ENCODE data around the gene SHOX. TPM values are rescaled to one million over a fixed set of nuclear protein-coding genes. Genes with fewer than 3 reads are reported as not detected.

SHOX gene
- total RNA-seq, 1 donor from 2014 or later = not detected

GRCh38 chrX:679291-679979 is 48.8 kb downstream of the SHOX start:
- H3K4me3 Mint-ChIP-seq = no peak overlapping the region
- intact Hi-C loops (cut with micrococcal nuclease) = no loop called here
- ATAC-seq (ENCODE audit: low read depth) (no peak), DNase-seq (no peak)
- CTCF ChIA-PET = no interaction called here
- no peak overlapping the region for H3K27ac Mint-ChIP-seq
- no peaks in the 10 kb centered on the region for H3K36me3 Mint-ChIP-seq (ENCODE audit: low read depth)
- H3K27me3 Mint-ChIP-seq = no peaks in the 10 kb centered on the region
- H3K9me3 Mint-ChIP-seq = peaks cover 3% of the 10 kb centered on the region
- H3K4me1 Mint-ChIP-seq = no peaks in the 10 kb centered on the region
- TF ChIP-seq CTCF (IDR thresholded peaks at IDR 0.05) = no peak
- POLR2A ChIA-PET = no interaction called here

GRCh38 chrX:680062-680461 is 49.5 kb downstream of the SHOX start:
- H3K4me3 Mint-ChIP-seq = no peak overlapping the region
- TF ChIP-seq CTCF (IDR thresholded peaks at IDR 0.05) = no peak

GRCh38 chrX:681989-682388 is 51.4 kb downstream of the SHOX start:
- intact Hi-C loops (cut with micrococcal nuclease) = no loop called here
- CTCF ChIA-PET = no interaction called here

More at GRCh38 chrX:680062-680461, 49.5 kb downstream of the SHOX start:
- DNase-seq = no peak
- intact Hi-C loops (cut with micrococcal nuclease) = no loop called here
- ChIA-PET CTCF (no interaction called here), POLR2A (no interaction called here)
- no peak for ATAC-seq (ENCODE audit: low read depth)
- Mint-ChIP-seq H3K36me3 (ENCODE audit: low read depth) (no peaks in the 10 kb centered on the region), H3K4me1 (no peaks in the 10 kb centered on the region), H3K27ac (no peak overlapping the region), H3K27me3 (no peaks in the 10 kb centered on the region), H3K9me3 (peaks cover 3% of the 10 kb centered on the region)

GRCh38 chrX:682892-683291 is 52.3 kb downstream of the SHOX start:
- Mint-ChIP-seq H3K36me3 (ENCODE audit: low read depth) (no peaks in the 10 kb centered on the region), H3K9me3 (peaks cover 3% of the 10 kb centered on the region), H3K27ac (no peak overlapping the region), H3K27me3 (no peaks in the 10 kb centered on the region), H3K4me1 (no peaks in the 10 kb centered on the region), H3K4me3 (no peak overlapping the region)
- POLR2A ChIA-PET = no interaction called here
- DNase-seq (no peak), ATAC-seq (ENCODE audit: low read depth) (no peak)
- CTCF ChIA-PET = no interaction called here
- TF ChIP-seq CTCF (IDR thresholded peaks at IDR 0.05) = no peak
- intact Hi-C loops (cut with micrococcal nuclease) = no loop called here

More at GRCh38 chrX:681989-682388, 51.4 kb downstream of the SHOX start:
- no peak for TF ChIP-seq CTCF (IDR thresholded peaks at IDR 0.05)
- DNase-seq = no peak
- Mint-ChIP-seq H3K9me3 (peaks cover 3% of the 10 kb centered on the region), H3K4me1 (no peaks in the 10 kb centered on the region), H3K4me3 (no peak overlapping the region), H3K27ac (no peak overlapping the region), H3K27me3 (no peaks in the 10 kb centered on the region), H3K36me3 (ENCODE audit: low read depth) (no peaks in the 10 kb centered on the region)
- POLR2A ChIA-PET = no interaction called here
- no peak for ATAC-seq (ENCODE audit: low read depth)

GRCh38 chrX:683576-683975 is 53.0 kb downstream of the SHOX start:
- Mint-ChIP-seq H3K27ac (no peak overlapping the region), H3K27me3 (no peaks in the 10 kb centered on the region), H3K4me3 (no peak overlapping the region), H3K4me1 (no peaks in the 10 kb centered on the region), H3K36me3 (ENCODE audit: low read depth) (no peaks in the 10 kb centered on the region), H3K9me3 (peaks cover 3% of the 10 kb centered on the region)
- ChIA-PET CTCF (no interaction called here), POLR2A (no interaction called here)
- no peak for TF ChIP-seq CTCF (IDR thresholded peaks at IDR 0.05)
- no peak for ATAC-seq (ENCODE audit: low read depth)
- no peak for DNase-seq
- intact Hi-C loops (cut with micrococcal nuclease) = no loop called here
